Psoas muscle (tissue), 8 donors: ENCODE results near the gene ZMIZ1. TPM values are rescaled to one million over a fixed set of nuclear protein-coding genes. Genes with fewer than 3 reads are reported as not detected.
"Not testable (repeated sequence)": the region's sequence is repeated elsewhere in the genome, so short reads cannot be mapped to it uniquely, and the experiment has no call there.

ENCODE experiments used
- ATAC-seq, 4 donors: fragments of 200-7000 bp; cut with Tn5 transposase; one replicate each; pipeline ENCODE4 v1.9.1; 2020; ENCODE audit warnings: moderate library complexity in 3 of 4, mild to moderate bottlenecking in 2 of 4
- DNase-seq, 2 donors: peaks; one replicate each; pipeline ENCODE4 v3.0.0-alpha.2; 2020
- H3K27ac ChIP-seq: fragments of 200-600 bp; one replicate; pipeline ENCODE4 v1.8.0; 2022
- H3K27me3 ChIP-seq, 3 donors: fragments of 200-600 bp in 1 of 3; one replicate each; pipeline versions ENCODE4 v1.6.1 to v1.8.0; 2013 to 2022; ENCODE audit warnings: low read length in 2 of 3, mild to moderate bottlenecking in 2 of 3, moderate library complexity in 1 of 3; ENCODE audit not compliant: insufficient read depth in 3 of 3
- H3K36me3 ChIP-seq, 2 donors: fragments of 200-600 bp in 1 of 2; one replicate each; pipeline versions ENCODE4 v1.6.1 to v1.8.0; 2013 to 2022; ENCODE audit warnings: low read depth in 1 of 2, mild to moderate bottlenecking in 1 of 2, moderate library complexity in 1 of 2; ENCODE audit not compliant: insufficient read depth in 1 of 2
- H3K4me1 ChIP-seq: fragments of 200-600 bp; one replicate; pipeline ENCODE4 v1.8.0; 2022
- H3K4me3 ChIP-seq: fragments of 200-600 bp; one replicate; pipeline ENCODE4 v1.8.0; 2022; ENCODE audit warnings: mild to moderate bottlenecking
- H3K9me3 ChIP-seq: fragments of 200-600 bp; one replicate; pipeline ENCODE4 v1.8.0; 2022
- WGBS, 3 donors: extraction: QIAGEN DNeasy Blood & Tissue Kit; methylation state at CpG; one replicate each; pipeline versions ENCODE4 v1.1.6 to v1.1.7; 2013; 5-methylcytosine and 5-hydroxymethylcytosine counted together
- intact Hi-C, 2 donors: fragments of 100-400 bp; cut with DNase I; formaldehyde crosslinking; loops; one replicate each; pipeline versions ENCODE4 v1.11.0 to v1.14.2; 2022
- polyA plus RNA-seq, 3 donors: library from polyadenylated mRNA; stranded (reverse); fragments of 200-250 nt; gene quantifications; one replicate each; pipeline ENCODE4 v1.2.3, GENCODE V29; 2013
- total RNA-seq, 4 donors: library from RNA; stranded (reverse); fragmentation: NEBNext Ultra II Directional in 2 of 4; extraction: Animal tissue kit (Norgen Biotek cat#: 25700) in 2 of 4; gene quantifications; one replicate each; pipeline versions ENCODE4 v1.2.1 to v1.2.4, GENCODE V29; 2021 to 2023
- TF ChIP-seq, protein P1 (sequence below): fragments of 200-600 bp; IDR thresholded peaks from one replicate; pipeline ENCODE4 v1.8.0; 2022; ENCODE audit warnings: antibody characterized with exemption
- donor health status: healthy with polysubstance abuse.
- donor health status: DM: no; HTN: no; CAD: no; lungs with moderate emphysema.
- donor health status: Bipolar disorder and iron deficiency.
- donor health status: healthy.
- donor health status: DM: yes; HTN: yes; CAD: no.
- donor health status: DM: no; HTN: no; CAD: no.
- donor health status: DM: no; HTN: no; CAD: no.
- donor health status: DM: yes; HTN: yes; CAD: no.

The ZMIZ1 gene
- total and polyA plus RNA-seq, 7 donors: 10.4 to 37.6 (median 30.0) TPM

- H3K4me3 ChIP-seq: no peak overlapping the region
- intact Hi-C loops: no loop called here
- no peak overlapping the region for H3K27ac ChIP-seq
- peaks cover 6% of the 10 kb centered on the region for H3K4me1 ChIP-seq
- no peaks in the 10 kb centered on the region for H3K9me3 ChIP-seq
- no peaks in the 10 kb centered on the region for H3K27me3 ChIP-seq
- ATAC-seq (no peak), DNase-seq (no peak)
- 93 to 95% (median 94%) methylated on average over 9 of the region's 9 CpGs for WGBS, 3 donors
- TF ChIP-seq, protein P1, sequence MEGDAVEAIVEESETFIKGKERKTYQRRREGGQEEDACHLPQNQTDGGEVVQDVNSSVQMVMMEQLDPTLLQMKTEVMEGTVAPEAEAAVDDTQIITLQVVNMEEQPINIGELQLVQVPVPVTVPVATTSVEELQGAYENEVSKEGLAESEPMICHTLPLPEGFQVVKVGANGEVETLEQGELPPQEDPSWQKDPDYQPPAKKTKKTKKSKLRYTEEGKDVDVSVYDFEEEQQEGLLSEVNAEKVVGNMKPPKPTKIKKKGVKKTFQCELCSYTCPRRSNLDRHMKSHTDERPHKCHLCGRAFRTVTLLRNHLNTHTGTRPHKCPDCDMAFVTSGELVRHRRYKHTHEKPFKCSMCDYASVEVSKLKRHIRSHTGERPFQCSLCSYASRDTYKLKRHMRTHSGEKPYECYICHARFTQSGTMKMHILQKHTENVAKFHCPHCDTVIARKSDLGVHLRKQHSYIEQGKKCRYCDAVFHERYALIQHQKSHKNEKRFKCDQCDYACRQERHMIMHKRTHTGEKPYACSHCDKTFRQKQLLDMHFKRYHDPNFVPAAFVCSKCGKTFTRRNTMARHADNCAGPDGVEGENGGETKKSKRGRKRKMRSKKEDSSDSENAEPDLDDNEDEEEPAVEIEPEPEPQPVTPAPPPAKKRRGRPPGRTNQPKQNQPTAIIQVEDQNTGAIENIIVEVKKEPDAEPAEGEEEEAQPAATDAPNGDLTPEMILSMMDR: no peak
- H3K36me3 ChIP-seq: no peaks in the 10 kb centered on the region
These were observed 34.4 kb upstream of the ZMIZ1 start for GRCh38 chr10:79034271-79034876.

DNA sequence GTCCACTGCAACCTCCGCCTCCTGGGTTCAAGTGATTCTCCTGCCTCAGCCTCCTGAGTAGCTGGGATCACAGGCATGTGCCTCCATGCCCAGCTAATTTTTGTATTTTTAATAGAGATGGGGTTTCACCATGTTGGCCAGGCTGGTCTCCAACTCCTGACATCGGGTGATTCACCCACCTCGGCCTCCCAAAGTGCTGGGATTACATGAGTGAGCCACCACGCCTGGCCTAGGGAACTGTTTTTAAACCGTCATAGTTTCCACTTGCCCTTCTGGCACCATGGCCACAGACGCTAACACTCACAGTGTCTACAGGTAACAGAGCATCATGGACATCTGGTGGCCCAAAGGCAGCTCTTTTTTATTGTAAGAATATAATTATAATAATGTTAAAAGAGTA lies 32.4 kb upstream of the ZMIZ1 start:
- ATAC-seq, H3K27me3 ChIP-seq, H3K4me3 ChIP-seq, intact Hi-C loops, H3K27ac ChIP-seq, H3K36me3 ChIP-seq, H3K4me1 ChIP-seq, H3K9me3 ChIP-seq: not testable (repeated sequence)
- whole genome bisulfite sequencing, 3 donors: 73 to 89% (median 82%) methylated on average over 6 of the region's 6 CpGs
- DNase-seq: peak; percentile 7 to 23

GRCh38 chr10:79038104-79038840 lies 30.5 kb upstream of the ZMIZ1 start:
- no peak overlapping the region for H3K4me3 ChIP-seq
- TF ChIP-seq, protein P1: no peak
- no peaks in the 10 kb centered on the region for H3K36me3 ChIP-seq
- H3K27ac ChIP-seq: peak overlapping the region; percentile 43
- H3K27me3 ChIP-seq: no peaks in the 10 kb centered on the region
- DNase-seq (no peak), ATAC-seq (no peak)
- 89 to 100% (median 94%) methylated on average over 1 of the region's 1 CpG for WGBS, 3 donors
- no peaks in the 10 kb centered on the region for H3K9me3 ChIP-seq
- peaks cover 10% of the 10 kb centered on the region for H3K4me1 ChIP-seq
- intact Hi-C loops: no loop called here

- ATAC-seq: peak; percentile 40 to 88 (median 84)
- peak in 1 of 2 donors; percentile 46 for DNase-seq
- H3K27me3 ChIP-seq: no peaks in the 10 kb centered on the region
- 22 to 49% (median 29%) methylated on average over 5 of the region's 5 CpGs for WGBS, 3 donors
- intact Hi-C loops: no loop called here
- peak overlapping the region; percentile 43 for H3K27ac ChIP-seq
- no peaks in the 10 kb centered on the region for H3K36me3 ChIP-seq
- no peaks in the 10 kb centered on the region for H3K9me3 ChIP-seq
- TF ChIP-seq, protein P1: no peak
- no peak overlapping the region for H3K4me3 ChIP-seq
- H3K4me1 ChIP-seq: peaks cover 10% of the 10 kb centered on the region
These were observed 29.9 kb upstream of the ZMIZ1 start for GRCh38 chr10:79038841-79039201.

DNA sequence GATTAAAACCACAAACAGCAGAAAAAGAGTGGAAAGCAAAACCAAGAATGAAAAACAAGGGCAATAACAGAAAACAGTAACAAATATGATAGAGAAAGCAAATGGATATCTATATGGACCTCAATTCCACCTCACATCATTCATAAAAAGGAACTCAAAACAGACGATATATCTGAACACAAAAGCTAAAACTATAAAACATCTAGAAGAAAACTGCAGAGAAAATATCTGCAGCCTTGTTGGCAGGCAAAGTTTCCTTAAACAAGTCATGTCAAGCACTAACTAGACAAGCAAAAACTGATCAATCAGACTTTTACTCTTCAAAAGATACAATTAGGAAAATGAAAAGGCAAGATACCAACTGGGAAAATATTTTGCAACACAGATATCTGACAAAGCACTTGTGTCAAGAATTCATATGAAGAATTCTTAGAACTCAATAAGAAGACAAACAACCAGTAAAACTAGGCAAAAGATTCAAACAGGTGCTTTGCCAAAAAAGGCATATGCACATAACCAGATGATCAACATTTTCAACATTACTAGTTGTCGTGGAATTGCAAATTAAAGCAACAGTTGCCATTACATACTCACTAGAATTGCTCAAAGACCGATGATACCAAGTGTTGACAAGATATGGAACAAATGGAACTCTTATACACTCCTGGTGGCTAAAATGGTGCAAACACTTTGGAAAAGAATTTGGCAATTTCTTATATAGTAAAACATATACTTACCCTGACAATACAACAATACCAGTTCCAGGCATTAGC lies 25.9 kb upstream of the ZMIZ1 start:
- peaks cover 10% of the 10 kb centered on the region for H3K4me1 ChIP-seq
- no peaks in the 10 kb centered on the region for H3K9me3 ChIP-seq
- H3K27me3 ChIP-seq: no peaks in the 10 kb centered on the region
- no peak for DNase-seq
- H3K27ac ChIP-seq: no peak overlapping the region
- 63 to 84% (median 68%) methylated on average over 3 of the region's 3 CpGs for WGBS, 3 donors
- no peaks in the 10 kb centered on the region for H3K36me3 ChIP-seq
- TF ChIP-seq, protein P1: no peak
- H3K4me3 ChIP-seq: no peak overlapping the region
- intact Hi-C loops: no loop called here
- no peak for ATAC-seq
